SK-N-SH treated with all-trans-retinoic acid at 6 μM for 48 hours (cell line): ENCODE data around the gene ARHGAP22.

ENCODE experiments used
- ARNTL ChIP-seq: fragments of 450-650 bp; formaldehyde crosslinking; IDR thresholded peaks from 2 replicates; pipeline ENCODE4 v1.5.0; 2020; ENCODE audit warnings: low read depth, mild to moderate bottlenecking, moderate library complexity, borderline replicate concordance
- ESRRG ChIP-seq: fragments of 250-450 bp; sonication (Bioruptor Pico); IDR thresholded peaks from 2 replicates; pipeline ENCODE4 v1.6.1; 2021; ENCODE audit warnings: mild to moderate bottlenecking
- OSR1 ChIP-seq: fragments of 250-450 bp; sonication (Bioruptor Pico); IDR thresholded peaks from 2 replicates; pipeline ENCODE4 v1.8.0; 2022; ENCODE audit warnings: moderate library complexity, mild to moderate bottlenecking, inconsistent platforms
- RARB ChIP-seq: fragments of 250-450 bp; sonication (Bioruptor Pico); IDR thresholded peaks from 2 replicates; pipeline ENCODE4 v1.8.0; 2021; ENCODE audit warnings: mild to moderate bottlenecking, moderate library complexity
- TCF4 ChIP-seq: fragments of 250-450 bp; sonication (Bioruptor Pico); IDR thresholded peaks from 2 replicates; pipeline ENCODE4 v1.8.0; 2021; ENCODE audit warnings: mild to moderate bottlenecking, moderate library complexity, borderline replicate concordance
- TOX ChIP-seq: fragments of 250-450 bp; sonication (Bioruptor Pico); IDR thresholded peaks from 2 replicates; pipeline ENCODE4 v1.8.0; 2021; ENCODE audit warnings: mild to moderate bottlenecking, moderate library complexity, borderline replicate concordance
- TF ChIP-seq, protein P1 (sequence below): fragments of 250-450 bp; sonication (Bioruptor Pico); IDR thresholded peaks from 2 replicates; pipeline ENCODE4 v1.5.1; 2021; ENCODE audit warnings: mild to moderate bottlenecking, moderate library complexity
- TF ChIP-seq, protein P2 (sequence below): fragments of 250-450 bp; sonication (Bioruptor Pico); IDR thresholded peaks from 2 replicates; pipeline ENCODE4 v1.8.0; 2020; ENCODE audit warnings: mild to moderate bottlenecking, moderate library complexity, borderline replicate concordance

DNA sequence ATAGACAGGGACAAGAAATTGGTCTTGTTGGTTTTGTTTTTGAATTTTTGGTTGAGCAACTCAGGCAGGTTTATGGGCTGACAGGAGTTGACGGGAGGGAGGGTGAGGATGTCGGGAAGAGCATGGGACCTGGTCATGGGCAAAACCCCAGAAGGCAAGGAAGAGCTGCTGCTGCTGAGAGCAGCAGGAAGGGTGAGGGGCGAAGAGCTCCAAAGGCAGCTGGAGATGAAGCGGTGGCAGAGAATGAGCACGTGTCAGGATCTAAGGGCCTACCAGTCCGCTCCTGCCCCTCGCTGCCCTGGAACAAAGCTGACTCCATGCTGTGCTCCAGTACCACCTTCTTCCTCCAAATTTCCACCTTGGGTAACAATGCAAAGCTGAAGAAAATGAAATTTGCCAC, 84.3 kb downstream of the ARHGAP22 start:
- TF ChIP-seq OSR1 (CRISPR knock-in tag) (no peak), ARNTL (CRISPR knock-in tag) (no peak), RARB (CRISPR knock-in tag) (no peak), TOX (CRISPR knock-in tag) (no peak), TCF4 (CRISPR knock-in tag) (no peak), ESRRG (no peak)
- TF ChIP-seq, protein P1, sequence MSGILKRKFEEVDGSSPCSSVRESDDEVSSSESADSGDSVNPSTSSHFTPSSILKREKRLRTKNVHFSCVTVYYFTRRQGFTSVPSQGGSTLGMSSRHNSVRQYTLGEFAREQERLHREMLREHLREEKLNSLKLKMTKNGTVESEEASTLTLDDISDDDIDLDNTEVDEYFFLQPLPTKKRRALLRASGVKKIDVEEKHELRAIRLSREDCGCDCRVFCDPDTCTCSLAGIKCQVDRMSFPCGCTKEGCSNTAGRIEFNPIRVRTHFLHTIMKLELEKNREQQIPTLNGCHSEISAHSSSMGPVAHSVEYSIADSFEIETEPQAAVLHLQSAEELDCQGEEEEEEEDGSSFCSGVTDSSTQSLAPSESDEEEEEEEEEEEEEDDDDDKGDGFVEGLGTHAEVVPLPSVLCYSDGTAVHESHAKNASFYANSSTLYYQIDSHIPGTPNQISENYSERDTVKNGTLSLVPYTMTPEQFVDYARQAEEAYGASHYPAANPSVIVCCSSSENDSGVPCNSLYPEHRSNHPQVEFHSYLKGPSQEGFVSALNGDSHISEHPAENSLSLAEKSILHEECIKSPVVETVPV = no peak
- TF ChIP-seq, protein P2, sequence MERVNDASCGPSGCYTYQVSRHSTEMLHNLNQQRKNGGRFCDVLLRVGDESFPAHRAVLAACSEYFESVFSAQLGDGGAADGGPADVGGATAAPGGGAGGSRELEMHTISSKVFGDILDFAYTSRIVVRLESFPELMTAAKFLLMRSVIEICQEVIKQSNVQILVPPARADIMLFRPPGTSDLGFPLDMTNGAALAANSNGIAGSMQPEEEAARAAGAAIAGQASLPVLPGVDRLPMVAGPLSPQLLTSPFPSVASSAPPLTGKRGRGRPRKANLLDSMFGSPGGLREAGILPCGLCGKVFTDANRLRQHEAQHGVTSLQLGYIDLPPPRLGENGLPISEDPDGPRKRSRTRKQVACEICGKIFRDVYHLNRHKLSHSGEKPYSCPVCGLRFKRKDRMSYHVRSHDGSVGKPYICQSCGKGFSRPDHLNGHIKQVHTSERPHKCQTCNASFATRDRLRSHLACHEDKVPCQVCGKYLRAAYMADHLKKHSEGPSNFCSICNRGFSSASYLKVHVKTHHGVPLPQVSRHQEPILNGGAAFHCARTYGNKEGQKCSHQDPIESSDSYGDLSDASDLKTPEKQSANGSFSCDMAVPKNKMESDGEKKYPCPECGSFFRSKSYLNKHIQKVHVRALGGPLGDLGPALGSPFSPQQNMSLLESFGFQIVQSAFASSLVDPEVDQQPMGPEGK (CRISPR knock-in tag) = no peak
